K562 treated with DMSO at 1 percent for 24 hours (cell line): Measurements from ENCODE around the gene BCR. TPM values are rescaled to one million over a fixed set of nuclear protein-coding genes. Genes with fewer than 3 reads are reported as not detected.

Experiments
- total RNA-seq: library from RNA; unstranded; fragments of 300-600 nt; gene quantifications from 2 replicates; pipeline ENCODE4 v1.2.3, GENCODE V29; 2022; ENCODE audit warnings: low read depth; ENCODE audit not compliant: insufficient read depth

Gene BCR
- 79.9 and 92.8 TPM in 2 replicates for total RNA-seq

GRCh38 chr22:23180301-23180892, at the start of gene BCR:
TSS of gene BCR (plus strand) at chr22:23180509. CDS start at chr22:23180961, 452 bp downstream.

GRCh38 chr22:23144932-23145877, 35.1 kb upstream of the BCR start, which contains the start of gene RAB36:
TSS of gene RAB36 (plus strand) at chr22:23145477. CDS start at chr22:23146617, 1,140 bp downstream.

Other genes with a start within 250 kb of the BCR start
- gene GNAZ, start 110.0 kb upstream of the BCR start, total RNA-seq = 0.42 and 1.2 TPM in 2 replicates
- 0.31 and 4.2 TPM in 2 replicates for gene RSPH14, start 38.5 kb upstream of the BCR start, total RNA-seq
- 0.22 TPM in 1 of 2 replicates, not detected in the other for gene RAB36, start 35.0 kb upstream of the BCR start, total RNA-seq